Neural cell (in vitro differentiated cells): ENCODE data around the gene PADI6. TPM values are rescaled to one million over a fixed set of nuclear protein-coding genes. Genes with fewer than 3 reads are reported as not detected.

Experiments
- H2AFZ ChIP-seq: fragments of 200-600, 300-800 bp; sonication (generic), shearing (Covaris generic); 2 replicates; pipeline ENCODE4 v1.6.0; 2014; ENCODE audit warnings: low read depth, mild to moderate bottlenecking, antibody characterized with exemption, low read length, moderate library complexity
- H3F3A ChIP-seq: fragments of 200-600 bp; shearing (Covaris generic); 2 replicates; pipeline ENCODE4 v1.6.1; 2016; ENCODE audit warnings: mild to moderate bottlenecking, moderate library complexity, mixed read lengths, antibody characterized with exemption, low read length; ENCODE audit not compliant: insufficient read depth, poor library complexity, severe bottlenecking
- H3K27ac ChIP-seq: fragments of 200-600, 300-800 bp; sonication (generic), shearing (Covaris generic); 2 replicates; pipeline ENCODE4 v1.5.1; 2014; ENCODE audit warnings: mild to moderate bottlenecking, low read length, moderate library complexity
- H3K27me3 ChIP-seq: fragments of 300-800, 200-600 bp; sonication (generic), shearing (Covaris generic); 2 replicates; pipeline ENCODE4 v1.6.0; 2014; ENCODE audit warnings: mild to moderate bottlenecking, low read depth, low read length, moderate library complexity; ENCODE audit not compliant: insufficient read depth
- H3K36me3 ChIP-seq: fragments of 300-800, 200-600 bp; sonication (generic), shearing (Covaris generic); 2 replicates; pipeline ENCODE4 v1.5.1; 2014; ENCODE audit warnings: mild to moderate bottlenecking, antibody characterized with exemption, low read length, moderate library complexity; ENCODE audit not compliant: insufficient read depth
- H3K4me2 ChIP-seq: fragments of 300-800, 200-600 bp; sonication (generic), shearing (Covaris generic); 2 replicates; pipeline ENCODE4 v1.6.0; 2014; ENCODE audit warnings: mild to moderate bottlenecking, low read length
- H3K4me3 ChIP-seq: fragments of 300-800, 200-600 bp; sonication (generic), shearing (Covaris generic); 2 replicates; pipeline ENCODE4 v1.5.1; 2014; ENCODE audit warnings: mild to moderate bottlenecking, low read length, moderate library complexity
- H3K79me2 ChIP-seq: fragments of 200-600 bp; shearing (Covaris generic); replicated peaks from 2 replicates; pipeline ENCODE4 v1.6.0; 2014; ENCODE audit warnings: mild to moderate bottlenecking, low read length, moderate library complexity; ENCODE audit not compliant: insufficient read depth
- H3K9ac ChIP-seq: fragments of 300-800, 200-600 bp; sonication (generic), shearing (Covaris generic); 2 replicates; pipeline ENCODE4 v1.6.1; 2016; ENCODE audit warnings: mild to moderate bottlenecking, low read length, mixed read lengths
- H3K9me2 ChIP-seq: fragments of 200-600 bp; shearing (Covaris generic); 2 replicates; pipeline ENCODE4 v1.6.1; 2016; ENCODE audit warnings: mild to moderate bottlenecking, low read length, mixed read lengths; ENCODE audit not compliant: insufficient read depth
- H3K9me3 ChIP-seq: fragments of 200-600, 300-800 bp; sonication (generic), shearing (Covaris generic); 2 replicates; pipeline ENCODE4 v1.6.1; 2016; ENCODE audit warnings: mild to moderate bottlenecking, mixed run types, low read length, moderate library complexity, mixed read lengths
- H4K20me1 ChIP-seq: fragments of 200-600 bp; shearing (Covaris generic); 2 replicates; pipeline ENCODE4 v1.6.1; 2016; ENCODE audit warnings: mild to moderate bottlenecking, mixed run types; ENCODE audit not compliant: insufficient read depth
- CTCF ChIP-seq: fragments of 450-650 bp; IDR thresholded peaks from 2 replicates; pipeline ENCODE4 v1.5.1; 2014; ENCODE audit warnings: antibody characterized with exemption, mild to moderate bottlenecking, moderate library complexity; ENCODE audit not compliant: poor library complexity, severe bottlenecking
- EP300 ChIP-seq: fragments of 450-650 bp; conservative IDR thresholded peaks from 2 replicates; pipeline ENCODE4 v1.6.1; 2014; ENCODE audit warnings: antibody characterized with exemption, mild to moderate bottlenecking, moderate library complexity; ENCODE audit not compliant: poor library complexity, severe bottlenecking
- EZH2 ChIP-seq: fragments of 200-600, 300-800 bp; shearing (Covaris generic), sonication (generic); IDR thresholded peaks from 2 replicates; pipeline ENCODE4 v1.6.1; 2014; ENCODE audit warnings: antibody characterized with exemption, low read length, borderline replicate concordance, mild to moderate bottlenecking; ENCODE audit not compliant: insufficient read depth, poor library complexity, severe bottlenecking
- MXI1 ChIP-seq: fragments of 450-650 bp; conservative IDR thresholded peaks from 2 replicates; pipeline ENCODE4 v1.6.1; 2014; ENCODE audit warnings: antibody characterized with exemption, mild to moderate bottlenecking; ENCODE audit not compliant: poor library complexity, severe bottlenecking
- POLR2AphosphoS5 ChIP-seq: IDR thresholded peaks from 2 replicates; pipeline ENCODE4 v1.6.1; 2012
- RAD21 ChIP-seq: fragments of 450-650 bp; conservative IDR thresholded peaks from 2 replicates; pipeline ENCODE4 v1.6.1; 2014; ENCODE audit warnings: antibody characterized with exemption, mild to moderate bottlenecking, moderate library complexity
- REST ChIP-seq: IDR thresholded peaks from 2 replicates; pipeline ENCODE4 v1.6.1; 2012; ENCODE audit warnings: borderline replicate concordance
- SMC3 ChIP-seq: fragments of 450-650 bp; conservative IDR thresholded peaks from 2 replicates; pipeline ENCODE4 v1.6.1; 2014; ENCODE audit warnings: antibody characterized with exemption, mild to moderate bottlenecking, moderate library complexity; ENCODE audit not compliant: poor library complexity
- TAF1 ChIP-seq: IDR thresholded peaks from 2 replicates; pipeline ENCODE4 v1.6.1; 2012; ENCODE audit warnings: low read depth
- polyA plus RNA-seq: library from polyadenylated mRNA; depleted of rRNA; stranded (reverse); fragments of >200 nt; gene quantifications from 2 replicates; pipeline ENCODE4 v1.2.3, GENCODE V29; 2014

PADI6 gene
- polyA plus RNA-seq, 1 donor from 2014 or later: not detected

GRCh38 chr1:17414022-17414421 is 42.0 kb downstream of the PADI6 start:
- TF ChIP-seq REST (no peak), EP300 (no peak), RAD21 (no peak), MXI1 (no peak), EZH2 (no peak), POLR2AphosphoS5 (no peak)
- no peaks in the 10 kb centered on the region for H3K27me3 ChIP-seq
- no peak overlapping the region for H3K27ac ChIP-seq
- H3K79me2 ChIP-seq: no peaks in the 10 kb centered on the region
- no peaks in the 10 kb centered on the region for H4K20me1 ChIP-seq
- H2AFZ ChIP-seq: no peak overlapping the region
- no peaks in the 10 kb centered on the region for H3K36me3 ChIP-seq
- no peaks in the 10 kb centered on the region for H3K9me3 ChIP-seq
- H3F3A ChIP-seq: no peaks in the 10 kb centered on the region
- no peak overlapping the region for H3K4me3 ChIP-seq
- H3K9ac ChIP-seq: no peak overlapping the region
- H3K9me2 ChIP-seq: no peaks in the 10 kb centered on the region
- no peak overlapping the region for H3K4me2 ChIP-seq

- Histone ChIP-seq H3K79me2 (no peaks in the 10 kb centered on the region), H3K9ac (no peak overlapping the region), H3K4me2 (no peak overlapping the region), H3K27me3 (no peaks in the 10 kb centered on the region), H3K4me3 (no peak overlapping the region), H3K9me2 (no peaks in the 10 kb centered on the region), H3F3A (no peaks in the 10 kb centered on the region), H3K9me3 (no peaks in the 10 kb centered on the region), H2AFZ (no peak overlapping the region), H3K36me3 (no peaks in the 10 kb centered on the region), H4K20me1 (no peaks in the 10 kb centered on the region), H3K27ac (no peak overlapping the region)
- TF ChIP-seq EZH2 (no peak), CTCF (no peak), POLR2AphosphoS5 (no peak), MXI1 (no peak), REST (no peak), EP300 (no peak), TAF1 (no peak), RAD21 (no peak), SMC3 (no peak)
Observed at GRCh38 chr1:17416389-17416788, 44.4 kb downstream of the PADI6 start.
